ENCODE data around the gene PDGFC.
"Not testable (repeated sequence)": the region's sequence is repeated elsewhere in the genome, so short reads cannot be mapped to it uniquely, and the experiment has no call there.

Gene PDGFC

DNA sequence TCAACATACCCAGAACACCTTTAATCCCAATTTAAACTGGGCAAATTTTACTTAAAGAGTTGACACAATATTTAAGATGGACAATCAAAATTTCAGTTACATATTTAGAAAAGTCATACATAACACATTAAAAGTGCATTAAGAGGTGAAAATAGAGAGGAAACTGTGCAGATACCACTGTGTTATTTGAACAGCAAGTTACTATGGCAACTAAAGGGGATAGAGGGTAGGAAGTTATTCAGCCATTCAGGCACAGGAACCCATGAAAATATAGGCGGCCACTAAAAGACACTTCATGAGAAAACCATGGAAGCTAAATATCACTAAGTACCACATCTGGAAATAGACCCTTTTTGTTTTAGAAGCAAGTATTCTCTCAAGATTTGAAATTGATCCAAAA lies 75.1 kb downstream of the PDGFC start:
- DNase-seq: no peak

DNA sequence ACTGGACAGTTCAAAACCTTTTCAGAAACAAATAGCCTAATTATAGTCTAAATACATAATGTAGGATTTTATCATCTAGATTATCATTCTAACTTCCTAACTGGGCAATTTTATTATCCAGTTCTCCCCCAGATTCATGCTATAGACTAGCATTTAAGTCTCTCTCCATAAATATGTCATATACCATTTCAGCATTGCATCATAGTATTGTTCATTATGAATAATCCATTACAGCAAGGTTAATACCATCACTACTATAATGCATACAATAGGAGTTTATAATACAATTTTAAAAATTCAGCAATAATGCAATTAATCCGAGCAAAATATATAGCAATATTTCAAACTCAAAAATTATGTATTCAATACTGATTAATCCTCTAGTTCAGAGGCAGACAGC lies 77.4 kb downstream of the PDGFC start:
- DNase-seq: no peak

DNA sequence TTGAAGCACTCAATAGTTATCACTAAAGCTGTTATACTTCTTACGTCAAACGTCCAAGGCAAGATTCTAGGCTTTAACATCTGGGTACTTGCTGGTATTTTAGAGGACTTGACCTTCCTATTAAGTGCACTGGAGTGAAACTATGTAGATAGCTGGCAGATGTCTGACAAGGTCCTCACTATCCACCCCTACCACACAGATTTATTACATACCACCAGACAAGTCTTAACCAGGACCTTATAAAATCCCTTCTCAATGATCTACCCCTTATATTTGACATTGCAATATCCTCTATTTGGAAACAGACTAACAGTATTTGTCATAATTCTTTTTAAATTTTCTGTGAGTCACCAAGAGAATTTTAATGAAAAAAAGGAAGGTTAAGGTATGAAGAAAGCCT lies 78.8 kb downstream of the PDGFC start:
- DNase-seq: no peak

DNA sequence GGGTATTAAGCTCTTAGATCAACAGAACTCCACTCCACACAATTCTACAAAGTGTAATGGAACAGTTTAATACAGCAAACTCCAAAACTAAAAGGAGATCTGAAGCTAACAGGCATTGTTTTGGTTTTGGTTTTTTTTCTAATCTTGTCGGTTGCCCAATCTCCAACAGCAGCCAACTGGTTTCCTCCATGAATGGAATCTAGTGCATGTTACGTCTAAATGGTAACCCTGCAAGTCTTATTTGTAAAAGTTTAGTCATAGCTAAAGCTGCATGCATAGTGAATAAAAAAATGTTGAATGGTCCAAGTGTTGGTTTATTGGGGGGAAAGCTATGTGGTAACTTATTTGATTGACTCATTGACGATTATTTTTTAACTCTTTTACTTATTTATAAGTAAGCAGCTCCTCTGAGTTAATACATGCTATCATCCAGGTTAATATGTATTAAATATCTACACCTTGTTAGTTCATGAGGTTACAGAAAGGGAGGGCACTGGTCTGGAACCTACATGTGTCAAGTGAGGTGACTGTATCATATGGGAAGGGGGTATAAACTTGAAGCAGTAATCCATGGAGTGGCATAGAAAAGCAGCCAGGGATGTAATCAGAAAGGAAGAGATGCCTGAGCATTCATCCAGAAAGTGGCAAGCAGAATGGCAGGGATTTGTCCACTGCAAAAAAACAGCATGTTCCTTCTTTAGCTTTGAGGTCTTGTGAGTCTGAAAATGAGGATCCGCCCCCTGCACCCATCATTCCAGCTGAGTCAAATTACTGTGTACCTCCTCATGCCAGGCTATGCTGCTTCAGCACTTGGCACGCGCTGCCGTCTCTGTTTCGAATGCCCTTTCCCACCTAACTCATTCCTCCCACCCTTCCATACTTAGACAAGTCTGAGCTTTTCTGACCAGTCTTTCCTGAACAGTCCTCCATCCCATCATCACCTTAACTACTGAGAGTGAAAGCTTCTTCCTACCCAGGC lies 81.7 kb downstream of the PDGFC start:
- no peak for DNase-seq

DNA sequence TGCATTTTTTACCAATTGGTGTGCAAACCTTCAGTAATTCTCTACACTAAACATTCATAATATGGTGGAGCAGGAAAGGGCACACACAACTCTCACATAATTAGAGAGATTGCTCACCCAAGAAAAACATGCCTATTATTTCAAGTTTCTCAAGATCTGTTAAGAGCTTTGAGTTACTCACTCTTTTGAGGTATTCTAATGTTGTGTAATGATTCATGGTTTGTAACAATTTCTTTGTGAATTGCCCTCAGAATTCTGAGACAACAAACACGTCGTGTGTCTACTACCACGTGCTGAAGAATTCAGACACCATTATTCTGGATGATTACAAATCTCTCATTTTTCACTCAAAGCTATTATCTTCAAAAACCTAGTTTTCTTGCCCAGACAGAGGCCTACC lies 82.8 kb downstream of the PDGFC start:
- no peak for DNase-seq

DNA sequence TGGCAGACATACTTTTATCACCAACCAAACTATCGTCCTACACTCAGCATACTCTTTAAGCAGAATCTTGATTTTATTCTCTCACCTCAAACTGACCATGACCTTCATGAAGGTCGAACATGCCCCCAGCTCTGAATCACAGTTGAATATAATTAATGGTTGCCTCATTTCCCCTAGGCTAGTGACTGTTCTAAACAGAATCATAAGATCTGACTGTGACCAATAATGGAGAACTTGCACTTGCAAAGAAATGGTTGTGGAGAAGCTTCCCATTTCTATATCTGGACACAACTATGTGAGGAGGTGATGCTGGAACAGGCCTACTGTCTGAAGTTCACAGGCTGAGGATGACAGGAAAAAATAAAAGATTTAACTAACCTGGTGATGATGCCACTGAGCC lies 85.1 kb downstream of the PDGFC start:
- DNase-seq: no peak

DNA sequence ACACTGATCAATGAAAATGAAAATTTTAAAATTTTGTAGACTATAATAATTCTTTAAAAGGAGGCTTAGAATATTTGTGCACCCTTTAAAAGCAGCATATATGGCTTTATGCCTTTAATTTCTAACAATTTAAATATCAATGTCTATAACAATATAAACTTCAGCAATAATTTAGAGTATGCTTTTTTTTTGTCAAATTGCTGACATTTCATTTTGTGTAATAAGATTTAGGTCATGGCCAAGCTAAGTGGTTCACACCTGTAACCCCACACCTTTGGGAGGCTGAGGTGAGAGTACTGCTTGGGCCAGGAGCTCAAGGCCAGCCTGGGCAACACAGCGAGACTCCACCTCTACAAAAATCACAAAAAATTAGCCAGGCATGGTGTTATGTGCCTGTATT lies 86.2 kb downstream of the PDGFC start:
- DNase-seq: no peak

DNA sequence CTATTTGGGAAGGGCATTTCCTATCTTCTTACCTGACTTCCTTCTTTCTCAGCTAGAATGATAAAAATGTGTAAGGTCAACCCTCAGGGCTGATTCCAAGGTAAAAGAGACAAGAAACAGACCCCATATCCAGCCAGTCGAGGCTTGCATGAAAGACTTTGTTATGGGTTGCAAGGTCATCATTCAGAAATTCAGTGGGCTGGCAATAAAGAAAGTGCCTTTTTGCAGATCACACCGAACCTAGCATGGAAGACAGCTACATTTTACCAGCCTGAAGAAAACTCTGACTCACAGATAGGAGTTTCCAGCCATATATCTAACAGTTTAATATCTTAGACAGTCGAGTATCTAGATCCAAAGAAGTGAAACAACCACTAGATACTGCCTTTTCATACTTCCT lies 87.4 kb downstream of the PDGFC start:
- no peak for DNase-seq

DNA sequence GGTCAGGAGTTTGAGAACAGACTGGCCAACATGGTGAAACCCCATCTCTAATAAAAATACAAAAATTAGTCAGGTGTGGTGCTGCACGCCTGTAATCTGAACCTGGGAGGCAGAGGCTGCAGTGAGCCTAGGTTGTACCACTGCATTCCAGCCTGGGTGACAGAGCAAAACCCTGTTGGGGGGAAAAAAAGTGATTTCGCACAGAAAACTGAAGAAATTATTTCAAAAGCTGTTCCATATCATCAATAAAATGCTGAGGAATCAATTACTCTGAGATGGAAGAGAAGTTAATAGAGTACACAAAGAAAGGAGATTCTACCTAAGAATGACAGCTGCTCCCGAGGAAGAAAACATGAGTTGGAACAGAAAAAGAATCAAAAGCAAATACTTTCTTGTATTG lies 95.9 kb downstream of the PDGFC start:
- DNase-seq: no peak

DNA sequence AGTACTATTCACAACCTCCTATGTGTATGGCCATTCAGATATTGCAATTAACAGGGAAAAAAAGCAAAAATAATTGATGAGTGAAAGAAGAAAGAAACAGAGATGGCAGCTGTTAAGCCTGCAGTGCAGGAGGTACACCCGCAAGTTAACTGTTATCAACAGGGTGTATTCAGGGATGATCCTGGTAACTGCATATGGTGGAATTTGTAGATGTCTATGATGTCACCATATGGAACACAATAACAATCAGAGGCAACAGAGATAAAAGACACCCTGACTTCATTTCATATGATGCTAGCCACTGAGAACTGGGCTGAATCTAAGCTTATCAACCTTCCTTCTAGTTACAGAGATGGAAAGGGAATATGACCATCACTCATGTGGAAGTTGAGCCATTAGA lies 96.5 kb downstream of the PDGFC start:
- DNase-seq: no peak

DNA sequence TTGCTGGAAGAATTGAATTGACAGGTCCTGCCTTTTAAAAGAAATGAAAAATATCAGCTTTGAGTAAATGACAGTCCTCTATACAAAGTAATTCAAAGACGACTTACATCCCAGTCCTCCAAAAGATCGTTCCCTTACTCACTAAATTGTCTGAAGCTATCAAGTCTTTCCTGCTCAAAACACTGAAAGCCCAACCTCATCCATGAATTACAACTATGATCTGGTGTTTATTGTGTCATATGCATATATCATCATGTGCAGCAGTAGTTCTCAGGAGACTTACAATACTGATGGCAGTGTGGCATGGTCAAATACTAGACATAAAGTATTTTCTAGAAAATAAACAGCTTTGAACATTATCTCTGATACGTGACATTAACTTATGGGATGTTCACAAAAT lies 97.8 kb downstream of the PDGFC start:
- no peak for DNase-seq

DNA sequence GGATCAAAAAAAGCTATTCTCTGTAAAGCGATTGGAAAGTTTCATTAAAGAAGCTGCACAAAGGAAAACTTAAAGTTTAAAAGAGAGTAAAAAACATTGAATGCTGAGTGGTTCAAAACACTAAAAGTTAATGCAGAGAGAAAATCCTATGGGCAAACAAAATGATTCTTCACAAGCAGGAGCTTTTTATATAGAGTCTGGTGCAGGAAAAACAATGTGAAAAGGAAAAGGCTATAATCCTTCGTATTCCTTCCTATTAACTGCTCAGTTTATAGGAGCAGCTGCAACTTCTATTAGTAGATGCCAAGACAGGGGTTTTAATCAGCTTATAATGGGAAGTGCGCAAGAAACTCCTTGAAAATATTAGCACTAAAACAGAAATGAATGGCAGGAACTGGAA lies 100.7 kb downstream of the PDGFC start:
- no peak for DNase-seq

DNA sequence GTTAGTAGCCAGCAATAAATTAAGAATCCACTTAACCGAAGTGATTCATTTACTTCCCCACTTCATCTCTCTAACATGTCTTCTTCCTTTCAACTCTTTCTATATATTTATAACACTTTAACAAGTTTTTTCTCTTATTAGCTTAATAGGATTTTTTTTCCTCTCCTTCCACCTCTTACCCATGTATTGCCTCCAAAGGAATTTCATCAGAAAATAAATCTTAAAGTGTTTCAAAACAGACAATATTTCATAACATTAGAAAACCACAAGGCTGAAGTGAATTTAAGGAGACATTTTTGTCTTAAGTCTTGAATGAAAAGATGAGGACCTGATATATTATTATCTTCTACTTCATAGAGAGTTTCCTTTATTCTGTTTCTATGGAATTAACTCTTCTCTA lies 101.5 kb downstream of the PDGFC start:
- DNase-seq: no peak

DNA sequence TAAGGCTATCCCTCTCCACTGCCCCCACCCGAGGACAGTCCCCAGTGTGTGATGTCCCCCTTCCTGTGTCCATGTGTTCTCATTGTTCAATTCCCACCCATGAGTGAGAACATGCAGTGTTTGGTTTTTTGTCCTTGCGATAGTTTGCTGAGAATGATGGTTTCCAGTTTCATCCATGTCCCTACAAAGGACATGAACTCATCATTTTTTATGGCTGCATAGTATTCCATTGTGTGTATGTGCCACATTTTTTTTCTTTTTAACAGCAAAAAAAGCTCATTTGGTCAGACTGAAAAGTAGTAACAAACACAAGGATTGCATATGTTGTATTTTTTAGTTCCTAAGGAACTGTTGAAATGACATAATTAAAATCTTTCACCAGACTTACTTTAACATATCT lies 105.5 kb downstream of the PDGFC start:
- not testable (repeated sequence) for DNase-seq

DNA sequence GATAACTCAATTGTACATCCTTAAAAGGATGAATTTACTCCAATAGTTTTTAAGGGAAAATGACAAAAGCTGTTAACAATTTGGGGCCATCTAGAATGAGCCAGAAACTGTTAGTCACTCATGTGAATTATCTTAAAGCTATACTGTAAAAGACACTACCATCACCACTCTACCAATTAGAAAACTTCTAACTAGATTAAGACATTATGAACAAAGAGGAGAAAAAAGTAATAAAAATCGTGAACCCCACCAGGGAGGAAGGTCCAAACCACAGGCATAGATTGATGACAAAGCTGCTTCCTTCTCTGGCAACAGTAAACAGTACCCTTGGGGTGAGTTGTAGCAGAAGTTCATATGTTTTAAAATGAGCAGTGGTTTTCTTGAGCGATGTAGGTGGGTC lies 106.1 kb downstream of the PDGFC start:
- no peak for DNase-seq

DNA sequence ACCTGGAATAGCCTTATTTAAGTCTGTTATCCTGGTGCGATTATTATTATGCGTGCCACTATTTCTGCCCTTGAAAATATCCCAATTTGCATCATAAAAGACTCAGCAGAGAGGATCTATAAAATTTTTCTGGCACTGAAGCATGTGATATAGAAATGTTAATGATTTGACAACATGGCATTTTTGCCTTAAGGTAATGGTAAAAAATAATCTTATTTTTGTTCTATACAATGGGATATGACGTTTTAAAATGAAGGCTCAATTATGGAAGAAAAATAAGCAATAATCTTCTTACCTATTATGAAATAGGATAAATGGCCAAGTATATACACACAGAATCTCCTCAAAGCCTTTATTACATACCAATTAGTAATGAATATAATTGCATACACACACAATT lies 113.5 kb downstream of the PDGFC start:
- no peak for DNase-seq

DNA sequence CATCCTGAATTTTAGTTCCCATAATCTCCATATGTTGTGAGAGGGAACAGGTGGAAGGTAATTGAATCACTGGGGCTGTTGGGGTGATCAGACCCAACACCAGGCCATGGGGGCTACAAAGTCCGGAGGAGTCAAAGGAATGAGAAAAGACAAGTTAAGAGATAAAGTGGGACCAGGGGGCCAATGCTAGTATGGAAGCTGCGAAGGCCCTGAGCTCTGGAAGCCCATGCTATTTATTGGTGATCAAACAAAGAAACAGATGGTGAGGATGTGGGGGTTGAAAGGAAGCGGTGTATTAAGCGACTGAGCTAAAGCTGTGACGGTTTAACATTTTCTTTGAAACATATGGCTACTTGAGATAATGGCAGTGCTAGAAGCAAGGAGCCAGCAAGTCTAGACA lies 132.8 kb downstream of the PDGFC start:
- no peak for DNase-seq

DNA sequence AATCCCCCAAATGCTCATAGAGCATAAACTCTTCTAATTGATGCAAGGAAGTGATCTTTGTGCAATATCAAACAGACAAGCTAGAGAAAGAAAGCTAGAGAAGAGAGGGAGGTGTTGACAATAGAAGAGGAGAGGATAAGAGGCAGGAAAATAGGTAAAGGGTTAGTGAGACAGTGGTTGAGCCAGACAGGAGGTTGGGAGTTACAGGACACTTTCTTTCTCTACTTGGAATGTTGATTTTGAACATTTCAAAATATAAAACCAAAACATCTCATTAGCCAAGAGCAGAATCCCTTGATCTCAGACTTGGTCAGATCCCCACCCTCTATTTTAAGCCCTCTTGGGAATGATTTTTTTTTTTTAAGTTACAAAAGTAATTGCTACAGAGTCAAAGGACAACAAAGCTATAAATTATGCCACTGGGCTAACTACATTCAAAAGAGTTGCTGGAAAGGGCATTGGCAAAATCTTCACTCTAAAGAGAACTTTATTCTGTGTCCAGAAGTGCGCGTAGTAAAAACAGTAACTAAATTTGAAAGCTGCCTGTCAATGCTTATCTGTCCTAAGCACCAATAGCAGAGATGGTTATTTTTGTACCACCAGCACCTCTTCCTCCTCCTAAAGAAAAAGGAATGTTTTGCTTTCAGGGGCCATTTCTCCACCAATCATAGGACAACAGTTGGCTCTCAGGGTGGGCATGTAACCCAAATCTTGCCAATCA lies 133.8 kb downstream of the PDGFC start:
- no peak for DNase-seq

DNA sequence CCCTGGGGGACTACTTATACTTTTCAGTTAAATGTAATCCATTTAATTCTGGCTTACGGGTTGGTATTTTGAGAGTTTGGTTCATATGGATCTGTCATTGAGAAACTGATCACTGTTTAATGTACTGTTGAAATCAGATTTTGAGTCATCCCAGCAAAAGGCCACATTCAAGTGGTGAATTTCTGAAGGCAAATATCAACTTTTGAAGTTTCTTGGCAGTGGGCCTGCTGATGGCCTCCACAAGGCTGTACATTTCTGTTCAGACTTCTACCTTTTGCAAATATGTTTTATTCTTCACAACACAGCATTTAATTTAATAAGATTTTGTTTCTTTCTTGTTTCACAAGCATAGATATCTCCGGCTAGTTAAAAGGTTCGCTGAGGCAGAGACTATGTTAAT lies 138.7 kb downstream of the PDGFC start:
- no peak for DNase-seq

DNA sequence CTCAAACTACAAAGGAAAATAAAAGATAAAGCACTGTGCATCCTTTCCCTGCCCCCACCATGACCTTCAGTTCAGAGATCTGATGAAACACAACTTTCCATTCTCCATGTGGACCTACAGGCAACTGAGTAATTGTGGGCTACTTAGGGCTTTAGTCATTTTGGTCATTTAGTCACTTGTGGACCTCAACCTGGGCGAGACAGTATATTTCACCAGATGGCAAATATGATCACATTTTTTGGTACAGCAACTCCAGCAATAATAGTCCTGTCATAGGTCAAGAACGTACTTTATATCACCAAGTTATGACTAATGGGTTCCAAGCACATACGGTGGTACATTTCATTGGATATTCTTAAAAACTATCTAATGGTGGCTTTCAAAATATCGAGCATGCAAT lies 141.2 kb downstream of the PDGFC start:
- DNase-seq: no peak

DNA sequence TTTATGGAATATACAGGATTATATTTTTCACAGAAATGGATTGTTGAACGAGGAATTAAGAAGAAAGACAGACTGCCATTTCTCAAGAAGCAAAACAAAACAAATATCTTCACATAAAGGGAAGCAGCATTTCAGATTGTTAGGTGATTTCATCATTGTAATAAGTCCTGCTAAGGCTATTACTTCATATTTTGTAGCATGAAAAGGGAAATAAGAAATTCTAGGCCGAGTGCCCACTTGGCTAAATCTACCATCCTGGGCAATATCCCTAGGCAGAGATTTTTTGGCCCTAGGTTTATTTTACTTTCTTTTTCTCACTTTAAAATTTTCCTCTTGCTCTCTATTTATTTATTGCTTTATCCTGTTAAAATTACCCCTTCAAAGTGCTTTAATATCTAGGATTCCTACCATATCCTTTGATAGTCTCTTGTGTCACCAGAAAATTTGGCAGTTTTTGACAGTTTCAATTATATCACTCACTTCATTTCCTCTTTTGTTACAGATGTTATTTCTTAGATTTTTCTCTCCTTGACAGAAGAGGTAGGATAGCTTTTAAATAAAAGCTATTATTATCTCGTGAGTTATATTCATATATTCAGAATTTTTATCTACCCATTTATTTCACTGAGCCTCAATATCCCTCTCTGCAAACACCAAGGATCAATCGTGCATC lies 142.3 kb downstream of the PDGFC start:
- no peak for DNase-seq

DNA sequence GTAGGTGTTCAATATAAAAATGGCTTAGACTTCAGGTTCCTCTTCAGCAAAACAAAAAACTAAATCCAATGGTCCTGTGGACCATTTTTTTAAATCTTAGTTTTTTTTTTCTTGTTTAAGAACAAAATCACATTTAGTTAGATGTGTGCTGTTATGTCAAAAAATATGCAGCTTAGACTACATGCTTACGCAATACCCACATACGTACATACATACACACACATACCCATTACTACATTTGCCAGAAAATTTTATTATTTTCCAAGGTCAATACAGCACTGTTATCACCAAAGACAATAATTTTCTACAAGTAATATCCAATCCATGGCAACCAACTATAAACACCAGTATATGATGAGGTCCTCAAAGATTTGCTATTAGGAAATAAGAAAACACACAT lies 144.1 kb downstream of the PDGFC start:
- no peak for DNase-seq

DNA sequence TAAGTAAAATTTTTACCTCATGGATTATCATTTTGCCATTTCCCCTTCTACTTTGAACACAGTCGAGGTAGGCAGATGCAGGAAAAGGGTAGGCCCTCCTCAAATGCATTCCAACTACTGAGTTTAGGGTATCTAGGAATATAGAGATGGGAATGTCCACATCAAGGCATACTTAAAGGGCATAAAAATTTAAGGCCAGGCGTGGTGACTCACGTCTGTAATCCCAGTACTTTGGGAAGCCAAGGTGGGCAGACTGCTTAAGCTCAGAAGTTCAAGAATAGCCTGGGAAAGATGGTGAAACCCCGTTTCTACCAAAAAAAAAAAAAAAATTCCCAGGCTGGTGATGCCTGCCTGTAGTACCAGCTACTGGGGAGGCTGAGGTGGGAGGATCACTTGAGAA lies 146.5 kb downstream of the PDGFC start:
- no peak for DNase-seq

All from SW 1271 (cell line).